Measurements from ENCODE around the gene CREBRF.
"Not testable (repeated sequence)": the region's sequence is repeated elsewhere in the genome, so short reads cannot be mapped to it uniquely, and the experiment has no call there.

CREBRF gene

GRCh38 chr5:173055983-173056782 lies at the start of gene CREBRF:
Gene CREBRF, plus strand, starts transcription at chr5:173056352. Its CDS starts 24,424 bp downstream, at chr5:173080776.
- DNase-seq (ENCODE audit: low read depth, low spot score), result peak; percentile 96

GRCh38 chr5:173010021-173010420 lies 46.1 kb upstream of the CREBRF start:
- DNase-seq (ENCODE audit: low read depth, low spot score), result no peak

GRCh38 chr5:173010547-173011464 lies 45.3 kb upstream of the CREBRF start:
- DNase-seq (ENCODE audit: low read depth, low spot score), result no peak

- DNase-seq (ENCODE audit: low read depth, low spot score), result no peak
These were observed 44.6 kb upstream of the CREBRF start for GRCh38 chr5:173011566-173011965.

- no peak for DNase-seq (ENCODE audit: low read depth, low spot score)
These were observed 43.3 kb upstream of the CREBRF start for GRCh38 chr5:173012882-173013281.

GRCh38 chr5:173014671-173015070 lies 41.5 kb upstream of the CREBRF start:
- no peak for DNase-seq (ENCODE audit: low read depth, low spot score)

- DNase-seq (ENCODE audit: low read depth, low spot score), result no peak
These were observed 41.0 kb upstream of the CREBRF start for GRCh38 chr5:173015192-173015591.

- DNase-seq (ENCODE audit: low read depth, low spot score), result no peak
These were observed 40.3 kb upstream of the CREBRF start for GRCh38 chr5:173015598-173016455.

- no peak for DNase-seq (ENCODE audit: low read depth, low spot score)
These were observed 39.5 kb upstream of the CREBRF start for GRCh38 chr5:173016598-173017046.

- not testable (repeated sequence) for DNase-seq (ENCODE audit: low read depth, low spot score)
These were observed 39.1 kb upstream of the CREBRF start for GRCh38 chr5:173017087-173017486.

- no peak for DNase-seq (ENCODE audit: low read depth, low spot score)
These were observed 37.8 kb upstream of the CREBRF start for GRCh38 chr5:173018358-173018757.

GRCh38 chr5:173020154-173020581 lies 36.0 kb upstream of the CREBRF start:
- DNase-seq (ENCODE audit: low read depth, low spot score), result no peak

- DNase-seq (ENCODE audit: low read depth, low spot score), result no peak
These were observed 35.5 kb upstream of the CREBRF start for GRCh38 chr5:173020643-173021042.

GRCh38 chr5:173025651-173026050 lies 30.5 kb upstream of the CREBRF start:
- no peak for DNase-seq (ENCODE audit: low read depth, low spot score)

GRCh38 chr5:173027905-173028304 lies 28.2 kb upstream of the CREBRF start:
- no peak for DNase-seq (ENCODE audit: low read depth, low spot score)

GRCh38 chr5:173028811-173029327 lies 27.3 kb upstream of the CREBRF start:
- no peak for DNase-seq (ENCODE audit: low read depth, low spot score)

GRCh38 chr5:173029499-173029921 lies 26.6 kb upstream of the CREBRF start:
- DNase-seq (ENCODE audit: low read depth, low spot score), result no peak

- DNase-seq (ENCODE audit: low read depth, low spot score), result not testable (repeated sequence)
These were observed 24.1 kb upstream of the CREBRF start for GRCh38 chr5:173032096-173032495.

GRCh38 chr5:173032730-173033129 lies 23.4 kb upstream of the CREBRF start:
- no peak for DNase-seq (ENCODE audit: low read depth, low spot score)

- DNase-seq (ENCODE audit: low read depth, low spot score), result no peak
These were observed 22.2 kb upstream of the CREBRF start for GRCh38 chr5:173033923-173034322.

Measured in activated CD4-positive, CD25-positive, alpha-beta regulatory T cell treated with anti-CD3 and anti-CD28 coated beads, Interleukin-2, amount 50 U/mL, for 16 hours (primary cell).